Measurements from ENCODE around the gene VASP.

VASP gene

DNA sequence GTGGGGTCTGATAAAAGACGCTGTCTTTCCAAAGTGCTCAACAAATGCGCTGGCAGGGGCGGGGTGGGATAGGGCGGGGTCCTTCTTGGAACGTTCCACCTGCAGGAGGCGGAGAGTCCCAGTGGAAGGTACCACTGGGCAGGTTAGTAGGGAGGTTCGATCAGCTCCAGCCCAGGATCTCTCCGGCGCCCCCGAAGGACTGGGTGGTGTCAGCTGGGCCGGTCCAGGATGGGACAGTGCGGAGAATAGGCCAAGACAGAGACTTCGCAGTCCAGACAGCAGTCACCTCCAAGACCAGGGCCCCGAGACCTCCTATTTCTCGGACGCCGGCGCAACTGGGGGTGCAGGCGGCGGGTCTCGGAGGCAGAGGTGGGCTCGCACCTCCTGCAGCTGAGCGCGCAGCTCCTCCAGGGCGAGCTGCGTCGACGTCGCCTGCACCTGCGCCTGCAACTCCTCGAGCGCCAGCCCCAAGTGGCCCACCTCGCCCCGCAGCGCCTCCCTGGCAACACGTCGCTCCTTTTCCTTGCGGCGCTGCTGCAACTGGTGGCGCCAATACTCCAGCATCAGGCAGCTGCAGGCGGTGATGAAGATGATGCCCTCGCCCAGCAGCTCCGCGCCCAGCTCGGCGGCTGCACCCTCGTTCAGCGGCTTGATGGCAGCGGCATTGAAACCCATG, 21.6 kb downstream of the VASP start:
- no peak for DNase-seq
- no peak overlapping the region for H3K4me3 ChIP-seq (ENCODE audit: low read depth, low read length)
- TF ChIP-seq, protein P1, sequence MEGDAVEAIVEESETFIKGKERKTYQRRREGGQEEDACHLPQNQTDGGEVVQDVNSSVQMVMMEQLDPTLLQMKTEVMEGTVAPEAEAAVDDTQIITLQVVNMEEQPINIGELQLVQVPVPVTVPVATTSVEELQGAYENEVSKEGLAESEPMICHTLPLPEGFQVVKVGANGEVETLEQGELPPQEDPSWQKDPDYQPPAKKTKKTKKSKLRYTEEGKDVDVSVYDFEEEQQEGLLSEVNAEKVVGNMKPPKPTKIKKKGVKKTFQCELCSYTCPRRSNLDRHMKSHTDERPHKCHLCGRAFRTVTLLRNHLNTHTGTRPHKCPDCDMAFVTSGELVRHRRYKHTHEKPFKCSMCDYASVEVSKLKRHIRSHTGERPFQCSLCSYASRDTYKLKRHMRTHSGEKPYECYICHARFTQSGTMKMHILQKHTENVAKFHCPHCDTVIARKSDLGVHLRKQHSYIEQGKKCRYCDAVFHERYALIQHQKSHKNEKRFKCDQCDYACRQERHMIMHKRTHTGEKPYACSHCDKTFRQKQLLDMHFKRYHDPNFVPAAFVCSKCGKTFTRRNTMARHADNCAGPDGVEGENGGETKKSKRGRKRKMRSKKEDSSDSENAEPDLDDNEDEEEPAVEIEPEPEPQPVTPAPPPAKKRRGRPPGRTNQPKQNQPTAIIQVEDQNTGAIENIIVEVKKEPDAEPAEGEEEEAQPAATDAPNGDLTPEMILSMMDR (IDR thresholded peaks at IDR 0.05; ENCODE audit: low read depth, low read length), result no peak

DNA sequence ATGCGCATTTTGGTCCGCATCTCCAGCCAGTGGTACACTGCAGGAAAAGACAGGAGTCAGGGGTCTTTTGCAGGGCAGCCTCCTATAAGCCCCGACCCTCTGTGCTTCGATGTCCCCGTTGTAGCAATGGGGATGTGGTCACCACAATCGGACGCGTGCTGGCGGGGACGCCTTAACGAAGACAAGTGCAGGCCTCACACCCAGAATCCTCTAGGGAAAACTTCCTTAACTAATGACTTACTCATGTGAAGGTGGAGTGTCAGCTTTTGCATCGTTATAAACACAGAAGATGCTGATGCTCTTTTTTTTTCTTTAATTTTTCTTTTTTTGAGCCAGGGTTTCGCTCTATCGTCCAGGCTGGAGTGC, 22.1 kb downstream of the VASP start:
- H3K27me3 ChIP-seq (ENCODE audit: insufficient read depth, low read depth, severe bottlenecking), result no peaks in the 10 kb centered on the region
- no peak overlapping the region for H3K4me3 ChIP-seq (ENCODE audit: low read depth, low read length)
- no peak overlapping the region for H3K27ac ChIP-seq
- TF ChIP-seq, protein P1 (IDR thresholded peaks at IDR 0.05; ENCODE audit: low read depth, low read length), result no peak
- H3K36me3 ChIP-seq, result peaks cover 29% of the 10 kb centered on the region
- no peak for DNase-seq
- H3K9me3 ChIP-seq (ENCODE audit: severe bottlenecking), result no peaks in the 10 kb centered on the region

More for the DNA sequence above, 21.6 kb downstream of the VASP start:
- no peak overlapping the region for H3K27ac ChIP-seq
- peaks cover 34% of the 10 kb centered on the region for H3K36me3 ChIP-seq
- no peaks in the 10 kb centered on the region for H3K27me3 ChIP-seq (ENCODE audit: insufficient read depth, low read depth, severe bottlenecking)
- H3K9me3 ChIP-seq (ENCODE audit: severe bottlenecking), result no peaks in the 10 kb centered on the region

DNA sequence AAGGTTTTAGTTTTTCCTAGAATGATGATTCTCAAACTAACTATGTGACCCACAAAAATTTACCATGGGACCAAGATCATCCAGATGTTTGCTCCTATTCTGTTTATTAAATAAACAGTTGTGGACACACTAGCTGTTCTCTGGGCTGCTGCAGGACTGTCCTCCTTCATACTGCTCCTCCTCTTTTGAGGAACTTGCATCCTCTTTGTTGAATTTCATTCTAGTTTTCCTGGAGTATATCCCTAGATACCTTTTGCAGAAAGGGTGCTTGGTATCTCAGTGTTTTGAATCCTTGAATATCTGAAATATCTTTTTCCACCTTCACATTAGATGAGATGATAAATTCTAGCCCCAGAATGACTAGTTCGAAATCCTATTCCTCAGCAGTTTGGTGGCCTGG, 24.1 kb downstream of the VASP start:
- H3K4me3 ChIP-seq (ENCODE audit: low read depth, low read length), result no peak overlapping the region
- H3K36me3 ChIP-seq, result peaks cover 11% of the 10 kb centered on the region
- H3K27me3 ChIP-seq (ENCODE audit: insufficient read depth, low read depth, severe bottlenecking), result no peaks in the 10 kb centered on the region
- TF ChIP-seq, protein P1 (IDR thresholded peaks at IDR 0.05; ENCODE audit: low read depth, low read length), result no peak
- no peak overlapping the region for H3K27ac ChIP-seq
- no peaks in the 10 kb centered on the region for H3K9me3 ChIP-seq (ENCODE audit: severe bottlenecking)
- DNase-seq, result no peak

DNA sequence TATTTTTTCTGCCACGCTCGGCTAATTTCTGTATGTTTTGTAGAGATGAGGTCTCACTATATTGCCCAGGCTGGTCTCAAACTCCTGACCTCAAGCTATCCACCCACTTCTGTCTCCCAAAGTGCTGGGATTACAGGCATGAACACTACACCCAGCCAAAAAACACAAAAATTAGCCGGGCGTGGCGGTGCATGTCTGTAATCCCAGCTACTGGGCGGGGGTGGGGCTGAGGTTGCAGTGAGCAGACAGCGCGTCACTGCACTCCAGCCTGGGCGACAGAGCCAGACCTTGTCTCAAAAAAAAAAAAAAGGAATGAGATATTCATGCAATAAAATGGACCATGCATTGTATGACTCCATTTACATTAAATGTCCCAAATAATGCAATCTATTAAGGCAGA, 32.2 kb downstream of the VASP start:
- H3K27me3 ChIP-seq (ENCODE audit: insufficient read depth, low read depth, severe bottlenecking), result no peaks in the 10 kb centered on the region
- DNase-seq, result no peak
- TF ChIP-seq, protein P1 (IDR thresholded peaks at IDR 0.05; ENCODE audit: low read depth, low read length), result no peak
- no peak overlapping the region for H3K4me3 ChIP-seq (ENCODE audit: low read depth, low read length)
- H3K36me3 ChIP-seq, result no peaks in the 10 kb centered on the region
- no peak overlapping the region for H3K27ac ChIP-seq
- no peaks in the 10 kb centered on the region for H3K9me3 ChIP-seq (ENCODE audit: severe bottlenecking)

DNA sequence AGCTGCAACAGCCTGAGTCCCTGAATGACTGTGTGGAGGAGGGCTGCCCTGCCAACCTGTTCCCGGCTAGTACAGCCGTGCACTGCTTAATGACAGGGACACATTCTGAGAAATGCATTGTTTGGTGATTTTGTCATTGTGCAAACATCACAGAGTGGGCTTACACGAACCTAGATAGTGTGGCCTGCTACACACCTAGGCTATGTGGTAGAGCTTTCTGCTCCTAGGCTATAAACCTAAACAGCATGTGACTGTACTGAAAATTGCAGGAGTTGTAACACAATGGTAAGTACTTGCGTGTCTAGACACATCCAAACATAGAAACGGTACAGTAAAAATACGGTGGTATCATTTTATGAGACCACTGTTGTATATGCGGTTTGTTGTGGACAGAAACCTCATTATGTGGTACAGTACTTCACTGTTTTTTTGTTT, 35.0 kb downstream of the VASP start:
- Histone ChIP-seq H3K27me3 (ENCODE audit: insufficient read depth, low read depth, severe bottlenecking) (no peaks in the 10 kb centered on the region), H3K27ac (no peak overlapping the region)
- TF ChIP-seq, protein P1 (IDR thresholded peaks at IDR 0.05; ENCODE audit: low read depth, low read length), result no peak

DNA sequence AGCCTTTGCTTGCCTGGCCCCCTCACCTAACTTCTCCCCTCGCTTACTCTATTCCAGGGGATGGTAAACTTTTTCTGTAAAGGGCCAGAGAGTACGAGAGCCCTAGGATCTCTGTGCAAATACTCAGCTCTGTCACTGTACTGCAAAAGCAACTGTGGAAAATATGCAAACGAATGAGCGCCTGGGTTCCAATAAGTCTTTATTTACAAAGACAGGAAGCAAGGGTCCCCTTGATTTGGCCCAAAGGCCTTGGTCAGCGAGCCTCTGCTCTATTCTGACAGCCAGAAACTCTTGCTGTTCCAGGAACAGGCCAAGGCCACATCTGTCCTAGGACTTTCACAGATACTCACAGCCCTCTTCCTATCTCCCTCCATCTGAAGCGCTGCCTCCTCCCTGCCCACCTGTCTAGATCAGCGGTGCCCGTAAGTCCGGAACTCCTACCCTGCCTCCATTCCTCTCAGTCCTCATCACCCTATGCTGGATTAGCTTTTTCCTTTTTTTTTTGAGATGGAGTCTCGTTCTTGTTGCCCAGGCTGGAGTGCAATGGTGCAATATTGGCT, 40.0 kb downstream of the VASP start:
- H3K4me3 ChIP-seq (ENCODE audit: low read depth, low read length), result no peak overlapping the region
- no peaks in the 10 kb centered on the region for H3K9me3 ChIP-seq (ENCODE audit: severe bottlenecking)
- no peak for DNase-seq
- no peaks in the 10 kb centered on the region for H3K27me3 ChIP-seq (ENCODE audit: insufficient read depth, low read depth, severe bottlenecking)
- H3K36me3 ChIP-seq, result no peaks in the 10 kb centered on the region
- no peak overlapping the region for H3K27ac ChIP-seq
- TF ChIP-seq, protein P1 (IDR thresholded peaks at IDR 0.05; ENCODE audit: low read depth, low read length), result no peak

More for the DNA sequence above, 35.0 kb downstream of the VASP start:
- DNase-seq, result no peak
- no peaks in the 10 kb centered on the region for H3K36me3 ChIP-seq
- no peaks in the 10 kb centered on the region for H3K9me3 ChIP-seq (ENCODE audit: severe bottlenecking)
- H3K4me3 ChIP-seq (ENCODE audit: low read depth, low read length), result no peak overlapping the region

All from WERI-Rb-1 (cell line).